Liver (tissue), 3 donors: ENCODE measurements around the gene AFMID.

Experiments
- ATF3 ChIP-seq: IDR thresholded peaks from 2 replicates; pipeline ENCODE4 v1.6.1; 2016; ENCODE audit warnings: antibody characterized with exemption
- CTCF ChIP-seq: fragments of 150-350 bp; IDR thresholded peaks from 2 replicates; pipeline ENCODE4 v1.5.1; 2017; ENCODE audit warnings: improper control_type of control experiment, low read depth, low read length; ENCODE audit not compliant: missing input control
- EGR1 ChIP-seq, 2 donors: IDR thresholded peaks; 2 replicates each; pipeline ENCODE4 v1.6.1; 2016 to 2018; ENCODE audit warnings: antibody characterized with exemption in 2 of 2, low read depth in 2 of 2
- GABPA ChIP-seq, 2 donors: IDR thresholded peaks in 1 of 2; conservative IDR thresholded peaks in 1 of 2; 2 replicates each; pipeline ENCODE4 v1.6.1; 2016; ENCODE audit warnings: antibody characterized with exemption in 2 of 2, mild to moderate bottlenecking in 1 of 2, moderate library complexity in 1 of 2
- JUND ChIP-seq, 2 donors: IDR thresholded peaks; 2 replicates each; pipeline ENCODE4 v1.6.1; 2016; ENCODE audit warnings: antibody characterized with exemption in 2 of 2
- RAD21 ChIP-seq, 2 donors: IDR thresholded peaks; 2 replicates each; pipeline ENCODE4 v1.6.1; 2016; ENCODE audit warnings: antibody characterized with exemption in 2 of 2, mild to moderate bottlenecking in 2 of 2
- REST ChIP-seq: IDR thresholded peaks from 2 replicates; pipeline ENCODE4 v1.6.1; 2016; ENCODE audit warnings: antibody characterized with exemption, mild to moderate bottlenecking
- TAF1 ChIP-seq: conservative IDR thresholded peaks from 2 replicates; pipeline ENCODE4 v1.6.1; 2016; ENCODE audit warnings: antibody characterized with exemption, mild to moderate bottlenecking
- YY1 ChIP-seq: IDR thresholded peaks from 2 replicates; pipeline ENCODE4 v1.6.1; 2016; ENCODE audit warnings: antibody characterized with exemption, mild to moderate bottlenecking
- ZBTB33 ChIP-seq: IDR thresholded peaks from 2 replicates; pipeline ENCODE4 v1.6.1; 2016; ENCODE audit warnings: antibody characterized with exemption
- donor health status: healthy.
- donor health status: healthy.

- no peak for TF ChIP-seq GABPA (IDR thresholded peaks at IDR 0.05 in 1 of 2, conservative IDR thresholded peaks at IDR 0.05 in 1 of 2)
- TF ChIP-seq CTCF: no peak
- peak; percentile 50 for TF ChIP-seq YY1
- no peak for TF ChIP-seq RAD21 (IDR thresholded peaks at IDR 0.05)
- TF ChIP-seq ZBTB33: no peak
- no peak for TF ChIP-seq REST
- no peak for TF ChIP-seq JUND (IDR thresholded peaks at IDR 0.05)
- TF ChIP-seq TAF1: no peak
- TF ChIP-seq ATF3: no peak
- no peak for TF ChIP-seq EGR1 (IDR thresholded peaks at IDR 0.05; ENCODE audit: low read depth in 2 of 2)
These were observed 66.9 kb downstream of the AFMID start for GRCh38 chr17:78253946-78254672.
